HG02938 (cell line): ENCODE results near the gene ARPC1B.
"Not testable (repeated sequence)": the region's sequence is repeated elsewhere in the genome, so short reads cannot be mapped to it uniquely, and the experiment has no call there.

Experiments used
- ATAC-seq: cut with Tn5 transposase; IDR thresholded peaks from one replicate; pipeline ENCODE4 v1.9.1; 2021; ENCODE audit warnings: mild to moderate bottlenecking, moderate library complexity; ENCODE audit not compliant: unreplicated experiment

ARPC1B gene

DNA sequence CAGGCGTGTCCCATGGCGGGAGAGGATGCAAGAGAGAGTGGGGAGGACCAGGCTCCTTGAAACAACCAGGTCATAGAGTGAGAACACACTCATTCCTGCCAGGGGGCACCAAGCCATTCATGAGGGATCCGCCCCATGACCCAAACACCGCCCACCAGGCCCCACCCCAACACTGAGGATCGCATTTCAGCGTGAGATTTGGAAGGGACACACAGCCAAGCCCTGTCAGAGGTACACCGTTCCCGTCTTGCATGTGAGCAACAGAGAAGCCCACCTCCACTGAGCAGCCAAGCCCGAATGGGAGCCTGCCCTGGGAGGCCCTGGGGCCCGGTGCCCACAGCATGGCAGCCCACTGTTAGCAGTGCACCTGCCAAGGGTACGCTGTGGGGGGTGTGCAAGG lies 7.9 kb upstream of the ARPC1B start:
- no peak for ATAC-seq

DNA sequence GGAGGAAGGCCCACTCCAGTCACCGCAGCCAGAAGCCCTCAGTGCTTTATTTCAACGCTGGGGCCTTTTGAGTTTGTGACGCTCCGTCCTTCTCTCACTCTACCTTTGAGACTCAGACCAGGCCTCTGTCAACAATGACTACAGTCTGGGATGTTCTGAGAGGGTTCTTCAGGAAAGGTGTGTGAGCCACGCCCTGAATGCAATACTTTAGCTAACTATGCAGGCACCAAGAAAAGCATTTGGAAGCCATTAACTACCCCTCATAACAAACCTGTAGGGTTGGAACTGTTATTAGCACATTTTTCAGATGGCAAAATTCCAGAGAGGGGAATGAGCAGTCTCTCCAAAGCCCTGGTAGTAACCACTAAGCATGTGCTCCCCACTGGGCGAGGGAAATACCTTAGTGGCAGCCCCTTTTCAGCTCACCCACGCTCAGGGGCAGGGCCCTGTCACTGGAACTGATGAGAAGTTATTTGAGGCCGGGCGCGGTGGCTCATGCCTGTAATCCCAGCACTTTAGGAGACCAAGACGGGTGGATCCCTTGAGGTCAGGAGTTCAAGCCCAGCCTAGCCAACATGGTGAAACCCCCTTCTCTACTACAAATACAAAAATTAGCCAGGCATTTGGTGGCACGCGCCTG lies 5.7 kb upstream of the ARPC1B start:
- ATAC-seq = no peak

DNA sequence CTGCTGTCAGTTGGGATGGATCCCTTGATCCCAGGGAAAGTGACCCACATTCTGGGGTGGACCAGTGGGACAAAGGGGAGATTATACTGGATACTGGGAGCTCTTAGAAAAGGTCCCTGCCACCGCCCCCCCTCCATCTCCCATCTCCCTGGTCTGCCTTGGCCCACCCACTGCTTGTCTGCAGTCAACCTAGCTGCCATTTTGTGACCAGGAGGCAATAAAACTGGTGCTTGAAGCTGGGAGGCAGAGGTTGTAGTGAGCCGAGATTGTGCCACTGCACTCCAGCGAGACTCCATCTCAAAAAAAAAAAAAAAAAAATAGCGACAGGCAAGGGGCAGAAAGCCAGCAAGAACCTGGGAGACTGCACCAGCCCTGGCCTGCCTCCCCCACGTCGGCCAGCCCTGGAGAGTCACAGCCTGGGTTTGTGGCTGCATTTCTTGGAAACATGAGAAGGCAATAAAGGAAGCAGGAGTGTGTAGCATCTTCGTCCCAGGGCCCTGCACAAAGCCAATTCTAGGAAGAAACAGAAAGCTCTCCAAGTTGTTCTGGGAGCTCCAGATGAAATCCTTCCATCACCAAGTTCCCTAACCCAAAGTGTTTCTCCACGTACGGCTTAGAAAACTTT lies 4.7 kb upstream of the ARPC1B start:
- ATAC-seq = no peak

DNA sequence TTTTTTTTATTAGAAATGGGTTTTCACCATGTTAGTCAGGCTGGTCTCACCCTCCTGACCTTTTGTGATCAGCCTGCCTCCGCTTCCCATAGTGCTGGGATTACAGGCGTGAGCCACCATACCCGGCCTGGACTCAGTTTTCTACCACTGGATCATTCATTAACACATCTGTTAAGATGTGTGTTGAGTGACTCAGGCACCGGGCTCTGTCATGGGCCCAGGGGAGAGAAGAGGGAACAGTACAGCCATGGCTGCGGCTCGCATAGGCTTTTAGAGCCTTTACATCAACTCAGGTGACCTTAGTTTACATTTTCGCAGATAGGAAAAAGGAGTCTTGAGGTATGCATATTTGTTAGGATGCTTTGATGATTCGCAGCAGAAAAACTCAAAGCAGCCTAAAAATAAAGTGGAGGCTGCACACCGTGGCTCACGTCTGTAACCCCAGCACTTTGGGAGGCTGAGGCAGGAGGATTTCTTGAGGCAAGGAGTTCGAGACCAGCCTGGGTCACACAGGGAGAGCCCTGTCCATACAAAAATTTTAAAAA lies 3.1 kb upstream of the ARPC1B start:
- ATAC-seq = no peak

DNA sequence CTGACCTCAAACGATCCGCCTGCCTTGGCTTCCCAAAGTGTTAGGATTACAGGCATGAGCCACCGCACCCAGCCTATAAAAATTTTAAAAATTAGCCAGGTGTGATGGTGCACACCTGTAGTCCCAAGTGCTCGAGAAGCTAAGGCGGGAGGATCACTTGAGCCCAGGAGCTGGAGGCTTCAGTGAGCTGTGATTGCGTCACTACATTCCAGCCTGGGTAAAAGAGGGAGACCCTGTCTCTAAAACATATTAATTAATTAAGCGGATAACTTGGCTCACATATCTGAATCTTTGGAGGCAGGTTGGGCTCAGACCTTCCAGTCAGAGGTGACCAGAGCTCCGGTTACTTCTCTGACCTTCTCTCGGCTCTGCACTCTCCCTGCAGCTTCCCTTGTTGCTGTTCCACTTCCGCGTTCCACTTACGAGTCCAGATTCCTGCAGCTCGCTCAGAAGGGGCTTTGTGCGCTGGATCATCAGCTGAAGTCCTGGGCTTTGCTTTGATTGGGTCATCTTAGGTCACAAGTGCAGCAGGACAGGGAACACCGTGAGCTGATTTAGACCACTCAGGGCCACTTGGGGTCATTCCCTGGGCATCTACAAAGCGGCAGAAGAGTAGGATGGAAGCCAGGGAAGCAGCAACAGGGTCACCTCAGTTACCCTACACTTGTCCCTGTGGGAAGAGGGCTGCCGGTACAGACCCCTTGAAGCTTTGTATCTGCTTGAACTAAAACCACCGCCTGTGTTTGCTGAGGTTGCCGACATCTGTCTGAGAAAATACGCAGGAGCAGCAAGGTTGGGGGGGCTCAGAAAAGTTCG lies 2.0 kb upstream of the ARPC1B start:
- no peak for ATAC-seq

DNA sequence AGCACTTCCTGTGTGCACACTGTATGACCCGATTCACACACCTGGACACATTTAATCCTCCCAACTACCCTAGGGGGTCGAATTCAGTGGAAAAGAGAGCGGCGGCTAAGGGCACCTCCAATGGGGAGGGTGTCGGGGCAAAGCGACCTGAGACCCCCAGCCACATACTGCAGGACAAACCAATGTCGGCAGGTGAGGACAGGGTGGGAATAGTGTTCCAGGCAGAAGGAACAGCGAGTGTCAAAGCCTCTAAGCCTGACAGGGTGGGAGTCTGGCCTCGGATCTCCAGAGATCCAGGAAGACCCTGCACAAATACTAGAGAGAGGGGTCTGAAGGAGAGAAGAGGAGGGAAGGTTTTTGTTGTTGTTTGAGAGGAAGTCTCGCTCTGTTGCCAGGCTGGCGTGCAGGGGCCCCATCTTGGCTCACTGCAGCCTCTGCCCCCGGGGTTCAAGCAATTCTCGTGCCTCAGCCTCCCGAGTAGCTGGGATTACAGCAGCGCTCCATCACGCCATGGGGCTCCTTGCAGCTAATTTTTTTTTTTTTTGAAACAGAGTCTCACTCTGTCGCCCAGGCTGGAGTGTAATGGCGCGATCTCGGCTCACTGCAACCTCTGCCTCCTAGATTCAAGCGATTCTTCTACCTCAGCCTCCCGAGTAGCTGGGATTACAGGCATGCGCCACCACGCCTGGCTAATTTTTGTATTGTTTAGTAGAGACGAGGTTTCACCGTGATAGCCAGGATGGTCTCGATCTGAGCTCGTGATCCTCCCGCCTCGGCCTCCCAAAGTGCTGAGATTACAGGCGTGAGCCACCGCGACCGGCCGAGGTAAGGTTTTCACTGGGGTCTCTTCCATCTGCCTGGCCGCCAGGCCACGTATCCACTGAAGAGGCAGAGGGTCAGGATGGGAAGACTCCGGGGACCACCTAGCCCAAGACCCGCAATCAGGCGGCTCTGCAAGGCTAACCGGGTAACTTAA lies 1.2 kb upstream of the ARPC1B start:
- no peak for ATAC-seq

DNA sequence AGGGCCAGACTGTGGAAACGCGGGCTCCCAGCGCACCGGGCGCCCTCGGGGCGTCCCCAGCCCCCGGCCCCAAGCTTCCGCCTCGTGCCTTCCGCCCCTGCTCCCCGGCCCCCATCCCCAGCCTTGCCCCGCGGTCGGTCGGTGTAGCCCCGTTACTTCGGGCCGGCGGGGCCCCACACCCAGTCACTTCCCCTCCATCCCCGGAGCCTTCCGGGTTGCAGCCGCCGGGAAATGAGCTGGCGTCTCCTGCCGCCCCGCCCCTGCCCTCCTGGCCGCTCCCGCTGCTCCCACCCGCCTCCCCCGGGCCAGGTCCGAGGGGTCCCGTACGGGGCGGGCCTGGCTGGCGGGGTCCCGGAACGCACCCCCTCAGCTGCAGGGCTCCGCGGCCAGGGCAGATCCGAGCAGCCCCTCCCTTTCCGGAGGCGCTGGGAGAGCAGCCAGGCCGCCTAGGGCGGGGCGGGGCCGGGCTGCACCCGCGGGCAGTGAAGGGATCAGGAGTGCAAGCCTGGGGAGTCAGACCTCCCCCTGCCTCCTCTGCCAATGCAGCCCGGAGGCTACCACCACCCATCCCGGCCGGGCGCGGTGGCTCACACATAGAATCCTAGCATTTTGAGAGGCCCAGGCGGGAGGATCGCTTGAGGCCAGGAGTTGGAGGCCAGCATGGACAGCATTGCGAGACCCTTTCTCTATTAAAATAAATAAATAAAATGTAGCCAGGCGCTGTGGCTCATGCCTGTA lies 709 bp downstream of the ARPC1B start:
- ATAC-seq = peak; percentile 32

DNA sequence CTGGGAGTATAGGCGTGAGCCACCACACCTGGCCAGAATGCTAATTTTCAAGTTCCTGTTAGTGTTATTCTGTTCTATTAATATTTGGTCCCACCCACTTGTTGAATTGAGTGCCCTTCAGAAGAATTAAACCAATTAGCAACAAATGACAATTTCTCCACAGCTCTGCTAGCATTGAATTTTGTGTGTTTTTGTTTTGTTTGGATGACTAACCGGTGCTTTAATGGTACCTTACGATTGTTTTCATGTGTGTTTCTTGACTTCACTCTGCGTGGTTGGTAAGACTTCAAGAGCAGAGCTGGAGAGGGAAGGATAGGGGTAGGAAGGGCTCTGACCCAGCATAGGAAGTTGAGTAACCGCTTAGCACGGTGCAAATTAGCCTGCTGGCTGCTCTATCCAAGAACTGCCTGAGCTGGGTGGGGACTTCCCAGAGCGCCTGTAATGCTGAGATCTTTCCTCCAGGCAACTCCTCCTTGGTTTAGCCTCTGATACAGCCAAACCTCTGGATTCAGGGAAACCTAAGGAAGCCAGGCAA lies 4.6 kb downstream of the ARPC1B start:
- ATAC-seq = no peak

DNA sequence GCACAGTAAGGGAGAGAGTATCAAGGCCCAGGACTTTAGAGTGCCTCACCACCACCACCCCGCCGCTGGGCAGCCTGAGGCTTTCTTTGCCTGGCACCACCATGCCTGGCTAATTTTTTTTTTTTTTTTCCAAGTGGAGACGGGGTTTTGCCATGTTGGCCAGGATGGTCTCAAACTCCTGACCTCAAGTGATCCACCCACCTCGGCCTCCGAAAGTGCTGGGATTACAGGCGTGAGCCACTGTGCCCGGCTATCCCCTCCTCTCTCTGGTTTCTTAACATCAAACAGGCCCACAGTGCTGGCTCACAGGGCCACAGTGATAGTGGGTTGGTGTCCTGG lies 5.1 kb downstream of the ARPC1B start:
- not testable (repeated sequence) for ATAC-seq

DNA sequence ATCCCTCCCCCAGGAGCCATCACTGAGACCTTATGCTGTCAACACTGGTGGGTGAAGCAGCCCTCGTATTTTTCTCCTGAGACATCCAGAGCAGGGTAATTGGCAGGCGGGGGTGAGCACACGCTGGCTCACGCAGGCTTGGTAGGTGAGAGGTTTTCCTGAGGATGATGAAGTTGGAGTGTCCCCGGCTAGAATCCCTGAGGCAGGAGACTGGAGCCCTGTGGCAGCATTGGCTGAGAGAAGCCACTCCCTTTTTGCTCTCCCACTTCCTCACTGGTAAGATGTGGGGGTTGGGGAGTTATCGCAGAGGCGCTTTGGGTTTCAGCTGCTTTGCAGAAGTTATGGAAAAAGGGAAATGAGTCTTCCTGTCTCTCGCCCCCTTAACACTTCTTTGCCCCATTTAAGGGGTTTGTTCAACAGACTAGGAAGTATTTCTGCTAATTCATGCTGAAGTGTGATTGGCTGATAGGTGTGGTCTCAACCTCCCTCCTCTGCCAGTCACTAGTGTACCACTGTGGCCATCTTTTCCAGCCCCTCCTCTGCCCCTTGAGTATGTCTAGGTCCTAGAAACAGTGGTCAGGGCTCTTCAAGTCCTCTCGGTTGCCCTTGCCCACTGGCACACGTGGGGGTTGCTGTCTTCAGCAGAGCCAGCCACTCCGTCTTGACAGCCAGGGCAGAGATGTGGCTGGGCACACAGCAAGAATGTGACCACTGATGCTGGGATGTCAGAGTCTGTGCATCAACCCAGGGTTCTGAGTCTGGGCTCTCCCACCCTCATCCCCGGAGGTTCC lies 5.7 kb downstream of the ARPC1B start:
- ATAC-seq = peak; percentile 23

DNA sequence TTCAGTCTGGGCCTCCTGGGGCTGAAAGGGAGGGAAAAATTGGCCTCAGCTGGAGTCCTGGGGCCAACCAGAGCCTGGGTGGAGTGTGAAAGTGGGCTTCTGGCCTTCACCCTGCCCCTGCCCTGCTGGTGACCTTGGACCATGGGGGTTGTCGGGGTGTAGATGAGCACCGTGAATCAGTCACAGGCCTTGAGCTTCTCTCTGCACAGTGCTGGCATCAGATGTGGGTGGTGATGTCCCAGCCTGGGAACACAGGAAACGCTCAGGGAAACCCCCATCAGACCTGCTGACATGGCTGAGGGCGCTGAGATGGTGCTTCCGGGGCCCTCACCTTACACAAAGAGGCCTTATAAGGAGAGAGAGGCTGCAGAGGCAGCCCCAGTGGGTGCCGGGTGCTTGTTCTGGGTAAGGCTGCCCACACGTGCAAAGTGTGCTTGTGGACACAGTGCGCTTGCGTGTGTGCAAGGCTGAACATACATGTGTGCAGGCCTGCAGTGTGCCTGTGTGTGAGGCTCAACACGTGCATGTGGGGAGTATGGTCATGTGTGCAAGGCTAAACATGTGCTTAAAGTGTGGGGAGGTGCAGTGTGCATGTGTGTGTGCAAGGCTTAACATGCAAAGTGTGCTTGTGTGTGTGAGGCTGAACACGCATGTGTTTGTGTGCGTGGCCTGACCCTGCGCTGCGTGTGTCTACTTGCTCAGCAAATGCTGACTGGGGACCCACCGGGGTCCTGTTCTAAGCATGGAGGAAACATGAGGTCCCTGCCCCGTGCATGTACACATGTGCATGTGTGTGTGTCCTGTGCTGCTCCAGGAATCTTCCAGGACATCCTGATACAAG lies 6.5 kb downstream of the ARPC1B start:
- ATAC-seq = peak; percentile 82

DNA sequence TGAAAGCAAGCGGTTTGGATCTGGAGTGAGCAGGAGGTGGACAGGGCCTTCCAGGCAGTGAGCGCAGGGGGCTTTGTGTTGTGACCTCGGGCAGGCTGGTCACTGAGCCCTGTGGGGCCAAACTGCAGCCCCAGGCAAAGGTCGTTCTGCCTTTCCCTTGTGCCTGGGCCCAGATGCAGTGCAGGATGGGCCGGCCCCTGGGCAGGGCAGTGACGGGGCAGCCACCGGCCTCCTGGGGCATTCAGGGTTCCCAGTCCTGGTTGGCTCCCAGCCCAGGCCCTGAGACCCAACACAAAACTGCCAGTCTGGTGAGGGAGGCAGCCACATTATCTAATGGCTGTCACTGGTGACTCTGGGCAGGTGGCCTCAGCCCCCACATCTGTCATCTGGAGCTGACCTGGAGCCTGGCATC lies 7.1 kb downstream of the ARPC1B start:
- ATAC-seq = no peak

DNA sequence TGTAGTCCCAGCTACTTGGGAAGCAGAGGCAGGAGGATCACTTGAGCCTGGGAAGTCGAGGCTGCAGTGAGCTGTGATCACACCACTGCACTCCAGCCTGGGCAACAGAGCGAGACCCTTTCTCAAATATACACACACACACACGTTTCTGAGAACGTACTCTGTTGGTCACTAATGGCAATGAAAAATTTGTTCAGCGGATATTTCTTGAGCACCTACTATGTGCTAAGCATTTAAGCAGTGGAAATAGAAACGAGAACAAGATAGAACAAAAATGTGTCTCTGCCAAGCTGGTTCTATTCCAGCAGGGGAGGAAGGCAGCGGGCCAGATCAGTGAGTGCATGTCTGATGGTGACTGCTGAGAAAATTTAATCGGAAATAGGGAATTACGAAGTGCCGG lies 8.7 kb downstream of the ARPC1B start:
- ATAC-seq = no peak

DNA sequence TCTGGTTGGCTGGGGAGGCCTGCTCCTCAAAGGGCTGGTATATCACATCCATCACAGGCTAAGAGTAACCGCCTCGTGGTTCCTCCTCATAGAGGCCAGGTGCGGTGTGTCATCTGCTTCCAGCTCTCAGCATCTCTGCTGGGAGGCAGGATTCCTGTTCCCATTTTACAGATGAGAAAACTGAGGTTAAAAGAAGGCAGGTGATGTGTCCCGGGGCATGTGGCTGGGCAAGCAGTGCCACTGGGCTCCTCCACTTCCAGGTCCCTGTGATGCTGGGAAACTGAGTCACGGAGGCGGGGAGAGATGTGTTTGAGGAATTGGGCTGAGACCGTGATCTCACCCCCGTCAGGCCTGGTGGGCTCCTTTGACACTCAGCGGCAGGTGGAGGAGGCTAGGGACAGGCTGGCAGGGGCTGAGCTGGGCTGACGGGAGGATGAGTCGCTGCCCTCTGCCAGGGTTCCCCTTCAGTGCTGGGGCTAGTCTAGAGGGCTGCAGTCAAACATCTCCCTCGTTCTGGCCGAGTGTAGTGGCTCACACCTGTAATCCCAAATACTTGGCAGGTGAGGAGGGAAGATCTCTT lies 9.4 kb downstream of the ARPC1B start:
- ATAC-seq = no peak

DNA sequence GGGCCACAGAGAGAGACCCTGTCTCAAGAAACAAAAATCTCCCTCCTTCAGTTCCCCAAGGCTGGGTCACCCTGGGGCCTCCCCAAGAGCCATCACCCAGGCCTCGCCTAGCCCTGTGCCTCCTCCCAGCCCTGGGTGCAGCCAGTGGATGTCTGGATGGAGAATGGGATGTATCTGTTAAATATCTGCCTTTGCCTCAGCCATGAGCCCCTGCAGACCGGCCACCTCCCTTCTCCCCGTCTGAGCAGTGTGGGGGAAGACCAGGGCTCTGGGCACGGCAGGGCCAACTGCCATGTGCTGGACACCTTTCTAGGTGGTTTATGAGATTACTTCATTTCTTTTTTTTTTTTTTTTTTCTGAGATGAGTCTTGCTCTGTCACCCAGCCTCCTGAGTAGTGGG lies 10.0 kb downstream of the ARPC1B start:
- ATAC-seq = no peak

DNA sequence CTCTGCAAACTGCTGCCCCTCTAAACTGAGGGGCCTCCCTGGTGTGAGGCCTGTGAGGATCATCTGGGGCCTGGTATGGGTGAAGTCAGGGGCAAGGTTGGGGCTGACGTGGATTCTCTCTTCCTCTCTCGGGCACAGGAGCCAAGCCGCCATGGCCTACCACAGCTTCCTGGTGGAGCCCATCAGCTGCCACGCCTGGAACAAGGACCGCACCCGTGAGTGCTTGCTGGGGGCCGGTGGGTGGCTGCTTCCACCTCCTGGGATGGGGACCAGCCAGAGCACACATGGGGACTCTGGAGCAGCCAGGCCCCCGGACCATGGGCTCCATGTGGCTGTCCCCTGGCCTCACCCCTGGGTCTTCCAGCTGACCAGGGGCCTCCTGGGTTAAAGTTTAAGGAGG lies 11.0 kb downstream of the ARPC1B start:
- ATAC-seq = no peak

DNA sequence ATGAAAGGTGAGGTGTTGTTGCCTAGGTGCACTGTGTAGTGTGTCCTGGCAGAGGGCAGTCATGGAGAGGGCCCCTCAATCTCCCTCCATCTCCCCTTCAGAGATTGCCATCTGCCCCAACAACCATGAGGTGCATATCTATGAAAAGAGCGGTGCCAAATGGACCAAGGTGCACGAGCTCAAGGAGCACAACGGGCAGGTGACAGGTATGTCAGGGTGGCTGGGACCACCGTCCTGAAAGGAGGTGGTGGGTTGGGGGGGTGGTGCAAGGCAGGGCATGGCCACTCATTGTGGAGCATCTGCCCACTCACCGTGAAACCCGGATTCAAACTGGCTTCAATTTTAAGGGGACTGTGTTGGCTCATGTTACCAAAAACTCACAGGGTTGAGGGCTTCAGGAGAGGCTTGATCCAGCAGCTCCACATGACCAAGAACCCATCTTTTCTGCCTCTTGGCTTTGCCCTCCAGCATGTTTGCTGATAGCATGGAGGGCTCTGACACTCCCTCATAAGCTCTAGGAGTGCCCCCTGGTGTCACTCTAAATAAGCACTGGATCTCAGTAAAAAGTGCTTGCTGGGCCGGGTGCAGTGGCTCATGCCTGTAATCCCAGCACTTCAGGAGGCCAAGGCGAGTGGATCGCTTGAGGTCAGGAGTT lies 12.2 kb downstream of the ARPC1B start:
- ATAC-seq = no peak
